Measurements from ENCODE around the gene AKAP11.

Gene AKAP11

DNA sequence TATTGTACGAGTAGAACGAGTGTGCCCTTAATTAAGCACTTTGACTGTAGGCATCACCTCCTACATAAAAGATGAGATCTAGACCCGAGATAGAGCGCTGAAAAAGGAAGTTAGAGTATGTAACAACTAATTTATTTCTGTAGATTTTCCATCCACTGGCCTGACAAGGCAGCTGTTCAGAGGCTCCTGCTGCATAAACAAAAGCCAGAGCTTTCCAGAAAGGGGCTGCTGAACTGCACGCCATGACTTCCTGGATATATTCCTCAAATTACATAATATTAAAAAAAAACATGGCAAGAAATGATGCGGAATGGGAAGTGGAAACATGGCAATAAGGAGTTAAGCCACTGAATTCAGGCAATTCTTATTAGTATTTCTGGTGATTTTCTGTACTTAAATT, 89.7 kb downstream of the AKAP11 start:
- Histone ChIP-seq H3K79me1 (ENCODE audit: low read length) (no peaks in the 10 kb centered on the region), H3K4me2 (ENCODE audit: low read length) (no peak overlapping the region), H3K4me3 (ENCODE audit: low read depth, low read length) (no peak overlapping the region), H2BK120ac (ENCODE audit: insufficient read depth, low read length, poor library complexity) (no peak overlapping the region), H3K36me3 (ENCODE audit: control insufficient read depth in 1 of 2, insufficient read depth in 2 of 2, low read length in 2 of 2) (no peaks in the 10 kb centered on the region), H3K9me3 (ENCODE audit: insufficient read depth, low read depth, low read length) (no peaks in the 10 kb centered on the region), H2AFZ (ENCODE audit: insufficient read depth, low read length, poor library complexity) (no peak overlapping the region), H4K91ac (ENCODE audit: low read depth, low read length) (no peak overlapping the region), H2BK12ac (ENCODE audit: low read length) (no peak overlapping the region), H3K14ac (ENCODE audit: low read length) (no peak overlapping the region), H3K4ac (ENCODE audit: low read depth, low read length) (no peak overlapping the region), H2BK5ac (ENCODE audit: low read depth, low read length, poor library complexity) (no peak overlapping the region), H3K18ac (ENCODE audit: low read length) (no peak overlapping the region), H3K79me2 (ENCODE audit: control insufficient read depth, insufficient read depth, low read length, poor library complexity) (no peaks in the 10 kb centered on the region), H4K8ac (ENCODE audit: low read depth, low read length) (no peak overlapping the region), H3K9ac (ENCODE audit: low read length) (no peak overlapping the region), H3K4me1 (ENCODE audit: control insufficient read depth in 1 of 2, insufficient read depth in 2 of 2, low read length in 2 of 2) (no peaks in the 10 kb centered on the region), H3K27me3 (ENCODE audit: insufficient read depth, low read length) (no peaks in the 10 kb centered on the region), H3K23ac (ENCODE audit: low read length) (no peak overlapping the region), H3K27ac (ENCODE audit: low read depth, low read length) (no peak overlapping the region), H2AK5ac (ENCODE audit: low read length) (no peak overlapping the region), H4K12ac (ENCODE audit: low read depth, low read length) (no peak overlapping the region)
- no CpG with 5 or more reads among the region's 6 CpGs for whole genome bisulfite sequencing (ENCODE audit: extremely low coverage, insufficient coverage, insufficient read length)
- DNase-seq: no peak

DNA sequence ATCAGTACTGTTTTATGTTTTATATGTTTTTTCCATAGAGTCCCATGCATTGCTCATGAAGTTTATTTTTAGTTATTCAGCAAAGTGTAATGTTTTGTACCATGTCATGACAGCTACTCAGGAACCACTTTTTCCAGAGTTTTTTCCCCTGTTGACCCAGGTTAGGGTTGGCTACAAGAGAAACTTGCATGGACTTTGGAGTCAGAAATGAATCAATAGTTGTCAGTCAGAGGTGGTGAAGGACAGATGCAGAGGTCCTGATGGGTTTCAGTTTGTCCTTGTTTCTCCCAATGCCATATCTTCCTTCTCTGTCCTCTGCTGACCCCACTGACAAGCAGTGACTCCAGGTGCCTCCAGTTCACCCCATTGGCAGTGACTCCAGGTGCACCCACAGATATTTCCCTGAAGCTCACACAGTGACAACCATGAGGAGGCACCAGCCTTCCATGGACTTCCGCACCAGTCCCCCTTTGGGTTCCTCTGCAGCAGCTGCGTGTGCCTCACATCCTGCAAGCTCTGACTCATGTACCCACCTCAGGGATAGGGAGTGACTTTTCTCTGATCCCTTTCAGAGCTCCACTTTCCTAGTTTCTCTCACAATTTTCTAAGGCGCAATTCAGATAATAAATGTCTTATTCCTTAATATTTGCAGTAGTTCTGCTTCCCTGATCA, 92.1 kb downstream of the AKAP11 start:
- no peak overlapping the region for H2AK5ac ChIP-seq (ENCODE audit: low read length)
- H2AFZ ChIP-seq (ENCODE audit: insufficient read depth, low read length, poor library complexity): no peak overlapping the region
- H3K4me2 ChIP-seq (ENCODE audit: low read length): no peak overlapping the region
- H4K8ac ChIP-seq (ENCODE audit: low read depth, low read length): no peak overlapping the region
- H3K79me1 ChIP-seq (ENCODE audit: low read length): no peaks in the 10 kb centered on the region
- no CpG with 5 or more reads among the region's 3 CpGs for WGBS (ENCODE audit: extremely low coverage, insufficient coverage, insufficient read length)
- no peaks in the 10 kb centered on the region for H3K27me3 ChIP-seq (ENCODE audit: insufficient read depth, low read length)
- H3K9me3 ChIP-seq (ENCODE audit: insufficient read depth, low read depth, low read length): no peaks in the 10 kb centered on the region
- no peak overlapping the region for H3K14ac ChIP-seq (ENCODE audit: low read length)
- H3K23ac ChIP-seq (ENCODE audit: low read length): no peak overlapping the region
- H4K91ac ChIP-seq (ENCODE audit: low read depth, low read length): no peak overlapping the region
- no peak overlapping the region for H3K4ac ChIP-seq (ENCODE audit: low read depth, low read length)
- no peak overlapping the region for H3K4me3 ChIP-seq (ENCODE audit: low read depth, low read length)
- no peak overlapping the region for H3K9ac ChIP-seq (ENCODE audit: low read length)
- no peaks in the 10 kb centered on the region for H3K4me1 ChIP-seq (ENCODE audit: control insufficient read depth in 1 of 2, insufficient read depth in 2 of 2, low read length in 2 of 2)
- H2BK120ac ChIP-seq (ENCODE audit: insufficient read depth, low read length, poor library complexity): no peak overlapping the region
- no peak overlapping the region for H4K12ac ChIP-seq (ENCODE audit: low read depth, low read length)
- no peaks in the 10 kb centered on the region for H3K36me3 ChIP-seq (ENCODE audit: control insufficient read depth in 1 of 2, insufficient read depth in 2 of 2, low read length in 2 of 2)
- H2BK12ac ChIP-seq (ENCODE audit: low read length): no peak overlapping the region
- H3K18ac ChIP-seq (ENCODE audit: low read length): no peak overlapping the region
- H2BK5ac ChIP-seq (ENCODE audit: low read depth, low read length, poor library complexity): no peak overlapping the region
- no peaks in the 10 kb centered on the region for H3K79me2 ChIP-seq (ENCODE audit: control insufficient read depth, insufficient read depth, low read length, poor library complexity)
- no peak for DNase-seq
- no peak overlapping the region for H3K27ac ChIP-seq (ENCODE audit: low read depth, low read length)

DNA sequence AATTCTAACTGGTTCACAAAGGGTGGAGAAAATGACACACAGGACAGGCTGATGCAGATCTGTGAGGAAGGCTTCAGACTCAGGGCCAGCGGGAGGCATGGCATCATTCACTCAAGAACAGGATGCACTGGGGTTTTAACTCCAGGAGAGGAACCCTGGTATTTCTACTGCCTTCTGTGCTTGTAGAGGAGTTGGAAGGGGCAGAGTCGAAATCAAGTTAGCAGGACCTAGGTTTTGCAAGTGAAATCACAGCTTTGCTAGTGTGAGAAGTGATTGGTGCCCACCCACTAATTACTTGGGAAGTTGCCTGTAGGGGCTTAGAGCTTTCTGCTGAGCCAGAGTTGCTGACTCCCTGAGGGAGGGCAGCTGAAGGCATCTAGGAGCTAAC, 92.7 kb downstream of the AKAP11 start:
- Histone ChIP-seq H3K9ac (ENCODE audit: low read length) (no peak overlapping the region), H3K4me1 (ENCODE audit: control insufficient read depth in 1 of 2, insufficient read depth in 2 of 2, low read length in 2 of 2) (no peaks in the 10 kb centered on the region), H3K4me3 (ENCODE audit: low read depth, low read length) (no peak overlapping the region), H4K12ac (ENCODE audit: low read depth, low read length) (no peak overlapping the region), H3K4me2 (ENCODE audit: low read length) (no peak overlapping the region), H3K79me1 (ENCODE audit: low read length) (no peaks in the 10 kb centered on the region), H2AFZ (ENCODE audit: insufficient read depth, low read length, poor library complexity) (no peak overlapping the region), H2BK5ac (ENCODE audit: low read depth, low read length, poor library complexity) (no peak overlapping the region), H4K91ac (ENCODE audit: low read depth, low read length) (no peak overlapping the region), H3K27ac (ENCODE audit: low read depth, low read length) (no peak overlapping the region), H3K36me3 (ENCODE audit: control insufficient read depth in 1 of 2, insufficient read depth in 2 of 2, low read length in 2 of 2) (no peaks in the 10 kb centered on the region), H3K4ac (ENCODE audit: low read depth, low read length) (no peak overlapping the region), H3K79me2 (ENCODE audit: control insufficient read depth, insufficient read depth, low read length, poor library complexity) (no peaks in the 10 kb centered on the region), H4K8ac (ENCODE audit: low read depth, low read length) (no peak overlapping the region), H3K23ac (ENCODE audit: low read length) (no peak overlapping the region), H3K14ac (ENCODE audit: low read length) (no peak overlapping the region), H3K18ac (ENCODE audit: low read length) (no peak overlapping the region), H3K9me3 (ENCODE audit: insufficient read depth, low read depth, low read length) (no peaks in the 10 kb centered on the region), H2AK5ac (ENCODE audit: low read length) (no peak overlapping the region), H3K27me3 (ENCODE audit: insufficient read depth, low read length) (no peaks in the 10 kb centered on the region), H2BK120ac (ENCODE audit: insufficient read depth, low read length, poor library complexity) (no peak overlapping the region), H2BK12ac (ENCODE audit: low read length) (no peak overlapping the region)
- no peak for DNase-seq
- WGBS (ENCODE audit: extremely low coverage, insufficient coverage, insufficient read length): no CpG with 5 or more reads among the region's 2 CpGs

GRCh38 chr13:42367831-42368230, 95.9 kb downstream of the AKAP11 start:
- Histone ChIP-seq H2AFZ (ENCODE audit: insufficient read depth, low read length, poor library complexity) (no peak overlapping the region), H3K27me3 (ENCODE audit: insufficient read depth, low read length) (no peaks in the 10 kb centered on the region), H3K27ac (ENCODE audit: low read depth, low read length) (no peak overlapping the region), H4K12ac (ENCODE audit: low read depth, low read length) (no peak overlapping the region), H3K18ac (ENCODE audit: low read length) (no peak overlapping the region), H2AK5ac (ENCODE audit: low read length) (no peak overlapping the region), H3K36me3 (ENCODE audit: control insufficient read depth in 1 of 2, insufficient read depth in 2 of 2, low read length in 2 of 2) (no peaks in the 10 kb centered on the region), H3K4ac (ENCODE audit: low read depth, low read length) (no peak overlapping the region), H3K23ac (ENCODE audit: low read length) (no peak overlapping the region), H3K4me1 (ENCODE audit: control insufficient read depth in 1 of 2, insufficient read depth in 2 of 2, low read length in 2 of 2) (no peaks in the 10 kb centered on the region), H3K9ac (ENCODE audit: low read length) (no peak overlapping the region), H3K79me1 (ENCODE audit: low read length) (no peaks in the 10 kb centered on the region), H3K4me3 (ENCODE audit: low read depth, low read length) (no peak overlapping the region), H3K4me2 (ENCODE audit: low read length) (no peak overlapping the region), H3K9me3 (ENCODE audit: insufficient read depth, low read depth, low read length) (no peaks in the 10 kb centered on the region), H3K14ac (ENCODE audit: low read length) (no peak overlapping the region), H2BK120ac (ENCODE audit: insufficient read depth, low read length, poor library complexity) (no peak overlapping the region), H2BK5ac (ENCODE audit: low read depth, low read length, poor library complexity) (no peak overlapping the region), H2BK12ac (ENCODE audit: low read length) (no peak overlapping the region), H4K8ac (ENCODE audit: low read depth, low read length) (no peak overlapping the region), H3K79me2 (ENCODE audit: control insufficient read depth, insufficient read depth, low read length, poor library complexity) (no peaks in the 10 kb centered on the region), H4K91ac (ENCODE audit: low read depth, low read length) (no peak overlapping the region)
- no peak for DNase-seq
- WGBS (ENCODE audit: extremely low coverage, insufficient coverage, insufficient read length): no CpG with 5 or more reads among the region's 2 CpGs
